CD8-positive, alpha-beta memory T cell (primary cell): ENCODE results near the gene MED28. TPM values are rescaled to one million over a fixed set of nuclear protein-coding genes. Genes with fewer than 3 reads are reported as not detected.
"Not testable (repeated sequence)": the region's sequence is repeated elsewhere in the genome, so short reads cannot be mapped to it uniquely, and the experiment has no call there.

Source experiments
- CTCF ChIA-PET: fragments of 350-600 bp; sonication (Branson Sonifier 250); formaldehyde crosslinking; loops from one replicate; lab custom pipeline; 2021; ENCODE audit warnings: antibody characterized with exemption; lab: Charles Lee
- POLR2A ChIA-PET: fragments of 350-600 bp; sonication (Branson Sonifier 250); formaldehyde crosslinking; loops from one replicate; lab custom pipeline; 2021; ENCODE audit warnings: antibody characterized with exemption; lab: Charles Lee
- DNase-seq, 5 donors: peaks; one replicate each; pipeline versions ENCODE4 v3.0.0 to v3.0.0-alpha.2; 2020 to 2022; ENCODE audit warnings: mixed read lengths in 1 of 5
- H3K27ac ChIP-seq: one replicate; pipeline ENCODE4 v1.7.0; 2013; ENCODE audit warnings: low read depth, mild to moderate bottlenecking, low read length, moderate library complexity
- H3K27me3 ChIP-seq: 2 replicates; pipeline ENCODE4 v1.7.0; 2013; ENCODE audit warnings: low read length, mild to moderate bottlenecking; ENCODE audit not compliant: insufficient read depth, poor library complexity, severe bottlenecking
- H3K36me3 ChIP-seq: 2 replicates; pipeline ENCODE4 v1.7.0; 2013; ENCODE audit warnings: mild to moderate bottlenecking, low read length, moderate library complexity; ENCODE audit not compliant: insufficient read depth
- H3K4me1 ChIP-seq: 2 replicates; pipeline ENCODE4 v1.7.0; 2013; ENCODE audit warnings: mild to moderate bottlenecking, low read length, moderate library complexity; ENCODE audit not compliant: insufficient read depth
- H3K4me3 ChIP-seq: 2 replicates; pipeline ENCODE4 v1.7.0; 2013; ENCODE audit warnings: mild to moderate bottlenecking, low read length
- H3K9me3 ChIP-seq: 2 replicates; pipeline ENCODE4 v1.7.0; 2013; ENCODE audit warnings: mild to moderate bottlenecking, low read length
- H3K27ac Mint-ChIP-seq, 8 donors: one replicate each; pipeline ENCODE4 v1.8.0; 2020 to 2021; ENCODE audit warnings: mixed read lengths in 8 of 8, mild to moderate bottlenecking in 6 of 8, inconsistent platforms in 3 of 8, moderate library complexity in 3 of 8
- H3K27me3 Mint-ChIP-seq, 2 donors: one replicate each; pipeline ENCODE4 v1.8.0; 2020 to 2021; ENCODE audit warnings: mixed read lengths in 2 of 2, mild to moderate bottlenecking in 1 of 2, moderate library complexity in 1 of 2
- H3K36me3 Mint-ChIP-seq, 3 donors: one replicate each; pipeline ENCODE4 v1.8.0; 2020 to 2021; ENCODE audit warnings: mixed read lengths in 3 of 3, inconsistent platforms in 1 of 3, mild to moderate bottlenecking in 1 of 3
- H3K4me1 Mint-ChIP-seq, 3 donors: one replicate each; pipeline ENCODE4 v1.8.0; 2020 to 2021; ENCODE audit warnings: mixed read lengths in 3 of 3, inconsistent platforms in 1 of 3, mild to moderate bottlenecking in 1 of 3
- H3K4me3 Mint-ChIP-seq, 7 donors: one replicate each; pipeline ENCODE4 v1.8.0; 2020 to 2021; ENCODE audit warnings: mixed read lengths in 7 of 7, mild to moderate bottlenecking in 6 of 7, moderate library complexity in 4 of 7, inconsistent platforms in 2 of 7
- H3K9me3 Mint-ChIP-seq, 5 donors: one replicate each; pipeline ENCODE4 v1.8.0; 2020 to 2022; ENCODE audit warnings: mixed read lengths in 5 of 5, mild to moderate bottlenecking in 3 of 5, moderate library complexity in 2 of 5, inconsistent platforms in 1 of 5
- polyA plus RNA-seq: library from polyadenylated mRNA; unstranded; fragments of 300-500 nt; fragmentation: Illumina TruSeq; gene quantifications from one replicate; pipeline ENCODE4 v1.2.3, GENCODE V29; 2021
- total RNA-seq, 2 experiments: library from RNA; stranded (reverse); gene quantifications; one replicate each; pipeline ENCODE4 v1.2.3, GENCODE V29; 2021

The MED28 gene
- total RNA-seq (10 to 100 TPM; 49.4 to 51.7 TPM), polyA plus RNA-seq (40.4 TPM)

- ChIA-PET CTCF (interaction anchor here (0.7 to 1.7 kb wide), 9 partner anchors 15 to 194 kb away, joined by 3 to 9 read pairs (median 4); no protein-coding TSS in a partner anchor), POLR2A (interaction anchor here (1.0 to 2.0 kb wide), 3 partner anchors 37 to 201 kb away, joined by 3 to 22 read pairs (median 8); partner anchors contain the start of genes DCAF16 and LAP3)
- peaks cover 42% of the 10 kb centered on the region for H3K4me1 ChIP-seq
Measured at GRCh38 chr4:17614416-17615299, at the start of gene MED28. MED28 (plus strand) TSS chr4:17614641; CDS start chr4:17614655, 14 bp downstream.

GRCh38 chr4:17565846-17566245 is 48.6 kb upstream of the MED28 start:
- H3K36me3 ChIP-seq: no peaks in the 10 kb centered on the region
- Mint-ChIP-seq H3K27me3 (peaks cover 0 to 7% of the 10 kb centered on the region in 2 donors), H3K9me3 (no peaks in the 10 kb centered on the region), H3K36me3 (no peaks in the 10 kb centered on the region), H3K4me1 (no peaks in the 10 kb centered on the region), H3K4me3 (no peak overlapping the region), H3K27ac (no peak overlapping the region)
- H3K4me3 ChIP-seq: no peak overlapping the region
- ChIA-PET CTCF (interaction anchor here (1.4 kb wide), 1 partner anchor 13 kb away, joined by 3 read pairs; no protein-coding TSS in a partner anchor), POLR2A (no interaction called here)
- no peaks in the 10 kb centered on the region for H3K4me1 ChIP-seq
- DNase-seq: no peak
- H3K27me3 ChIP-seq: no peaks in the 10 kb centered on the region
- no peaks in the 10 kb centered on the region for H3K9me3 ChIP-seq
- no peak overlapping the region for H3K27ac ChIP-seq

More at GRCh38 chr4:17614416-17615299, at the start of gene MED28:
- Mint-ChIP-seq H3K36me3 (peaks cover 0 to 50% (median 16%) of the 10 kb centered on the region in 3 donors), H3K9me3 (no peaks in the 10 kb centered on the region), H3K4me1 (peaks cover 49 to 58% (median 52%) of the 10 kb centered on the region in 3 donors), H3K27me3 (no peaks in the 10 kb centered on the region), H3K4me3 (peak within 1 kb of the TSS; percentile 95 to 100 (median 98)), H3K27ac (peak within 1 kb of the TSS; percentile 94 to 100 (median 98))
- H3K4me3 ChIP-seq: peak within 1 kb of the TSS; percentile 87
- peak; percentile 93 to 98 (median 94) for DNase-seq
- H3K36me3 ChIP-seq: peaks cover 16% of the 10 kb centered on the region
- no peaks in the 10 kb centered on the region for H3K9me3 ChIP-seq
- no peaks in the 10 kb centered on the region for H3K27me3 ChIP-seq
- peak within 1 kb of the TSS; percentile 94 for H3K27ac ChIP-seq

- no peaks in the 10 kb centered on the region for H3K36me3 ChIP-seq
- H3K9me3 ChIP-seq: no peaks in the 10 kb centered on the region
- no peak overlapping the region for H3K4me3 Mint-ChIP-seq
- no peaks in the 10 kb centered on the region for H3K36me3 Mint-ChIP-seq
- no peaks in the 10 kb centered on the region for H3K9me3 Mint-ChIP-seq
- no peaks in the 10 kb centered on the region for H3K4me1 ChIP-seq
- no peak overlapping the region for H3K27ac ChIP-seq
- no peak for DNase-seq
- POLR2A ChIA-PET: no interaction called here
- H3K4me1 Mint-ChIP-seq: no peaks in the 10 kb centered on the region
- no peak overlapping the region for H3K27ac Mint-ChIP-seq
- no peaks in the 10 kb centered on the region for H3K27me3 ChIP-seq
- CTCF ChIA-PET: interaction anchor here (1.4 to 1.8 kb wide), 2 partner anchors 14 to 18 kb away, joined by 3 to 6 read pairs; no protein-coding TSS in a partner anchor
- no peak overlapping the region for H3K4me3 ChIP-seq
- H3K27me3 Mint-ChIP-seq: peaks cover 0 to 5% of the 10 kb centered on the region in 2 donors
Measured at GRCh38 chr4:17567271-17567670, 47.2 kb upstream of the MED28 start.

- Mint-ChIP-seq H3K27ac (peak overlapping the region in 3 of 8 donors; percentile 47 to 72 (median 57)), H3K4me3 (peak overlapping the region in 1 of 7 donors; percentile 41), H3K4me1 (peaks cover 18 to 25% (median 19%) of the 10 kb centered on the region in 3 donors), H3K27me3 (peaks cover 0 to 2% of the 10 kb centered on the region in 2 donors), H3K9me3 (peaks cover 0 to 2% (median 0%) of the 10 kb centered on the region in 5 donors), H3K36me3 (peaks cover 0 to 20% (median 0%) of the 10 kb centered on the region in 3 donors)
- H3K27me3 ChIP-seq: no peaks in the 10 kb centered on the region
- no peaks in the 10 kb centered on the region for H3K36me3 ChIP-seq
- no peak for DNase-seq
- H3K27ac ChIP-seq: no peak overlapping the region
- H3K9me3 ChIP-seq: no peaks in the 10 kb centered on the region
- no peak overlapping the region for H3K4me3 ChIP-seq
- peaks cover 19% of the 10 kb centered on the region for H3K4me1 ChIP-seq
- CTCF ChIA-PET: interaction anchor here (1.6 to 2.7 kb wide), 2 partner anchors 25 to 40 kb away, joined by 5 to 8 read pairs; partner anchors contain the start of gene MED28
- POLR2A ChIA-PET: no interaction called here
Measured at GRCh38 chr4:17574206-17574605, 40.2 kb upstream of the MED28 start.

- H3K9me3 ChIP-seq, H3K36me3 ChIP-seq, H3K27me3 Mint-ChIP-seq, H3K4me3 ChIP-seq, H3K27me3 ChIP-seq, H3K4me3 Mint-ChIP-seq, DNase-seq, POLR2A ChIA-PET, H3K9me3 Mint-ChIP-seq, H3K27ac ChIP-seq: not testable (repeated sequence)
- H3K4me1 Mint-ChIP-seq: peaks cover 22 to 34% (median 25%) of the 10 kb centered on the region in 3 donors
- CTCF ChIA-PET: interaction anchor here (1.1 to 2.7 kb wide), 3 partner anchors 26 to 61 kb away, joined by 3 to 8 read pairs (median 5); partner anchors contain the start of gene MED28
- peaks cover 23% of the 10 kb centered on the region for H3K4me1 ChIP-seq
- peaks cover 0 to 24% (median 0%) of the 10 kb centered on the region in 3 donors for H3K36me3 Mint-ChIP-seq
- peak overlapping the region in 1 of 8 donors; percentile 96 for H3K27ac Mint-ChIP-seq
Measured at GRCh38 chr4:17575177-17575576, 39.3 kb upstream of the MED28 start.

GRCh38 chr4:17576932-17577664 is 37.3 kb upstream of the MED28 start, which contains the start of gene LAP3:
LAP3 (plus strand) TSS chr4:17577198; CDS start chr4:17577466, 268 bp downstream.
- Histone ChIP-seq H3K4me3 (peak within 1 kb of the TSS; percentile 87), H3K9me3 (no peaks in the 10 kb centered on the region), H3K27me3 (no peaks in the 10 kb centered on the region), H3K36me3 (peaks cover 10% of the 10 kb centered on the region), H3K27ac (peak within 1 kb of the TSS; percentile 95), H3K4me1 (peaks cover 23% of the 10 kb centered on the region)
- peak within 1 kb of the TSS; percentile 96 to 100 (median 98) for H3K27ac Mint-ChIP-seq
- H3K4me1 Mint-ChIP-seq: peaks cover 25 to 43% (median 36%) of the 10 kb centered on the region in 3 donors
- POLR2A ChIA-PET: interaction anchor here (0.5 to 2.5 kb wide), 2 partner anchors 11 to 37 kb away, joined by 3 to 22 read pairs; partner anchors contain the start of gene MED28
- DNase-seq: peak; percentile 98 to 99 (median 98)
- peaks cover 0 to 44% (median 2%) of the 10 kb centered on the region in 3 donors for H3K36me3 Mint-ChIP-seq
- peaks cover 0 to 2% (median 0%) of the 10 kb centered on the region in 5 donors for H3K9me3 Mint-ChIP-seq
- peak within 1 kb of the TSS; percentile 88 to 95 (median 93) for H3K4me3 Mint-ChIP-seq
- CTCF ChIA-PET: interaction anchor here (1.2 kb wide), 1 partner anchor 28 kb away, joined by 4 read pairs; no protein-coding TSS in a partner anchor
- H3K27me3 Mint-ChIP-seq: peaks cover 0 to 2% of the 10 kb centered on the region in 2 donors
